GM18498 (cell line): Measurements from ENCODE around the gene TPSB2.
"Not testable (repeated sequence)": the region's sequence is repeated elsewhere in the genome, so short reads cannot be mapped to it uniquely, and the experiment has no call there.

Experiments used
- ATAC-seq: cut with Tn5 transposase; IDR thresholded peaks from one replicate; pipeline ENCODE4 v1.9.1; 2021; ENCODE audit warnings: mild to moderate bottlenecking, moderate library complexity; ENCODE audit not compliant: unreplicated experiment

The TPSB2 gene

DNA sequence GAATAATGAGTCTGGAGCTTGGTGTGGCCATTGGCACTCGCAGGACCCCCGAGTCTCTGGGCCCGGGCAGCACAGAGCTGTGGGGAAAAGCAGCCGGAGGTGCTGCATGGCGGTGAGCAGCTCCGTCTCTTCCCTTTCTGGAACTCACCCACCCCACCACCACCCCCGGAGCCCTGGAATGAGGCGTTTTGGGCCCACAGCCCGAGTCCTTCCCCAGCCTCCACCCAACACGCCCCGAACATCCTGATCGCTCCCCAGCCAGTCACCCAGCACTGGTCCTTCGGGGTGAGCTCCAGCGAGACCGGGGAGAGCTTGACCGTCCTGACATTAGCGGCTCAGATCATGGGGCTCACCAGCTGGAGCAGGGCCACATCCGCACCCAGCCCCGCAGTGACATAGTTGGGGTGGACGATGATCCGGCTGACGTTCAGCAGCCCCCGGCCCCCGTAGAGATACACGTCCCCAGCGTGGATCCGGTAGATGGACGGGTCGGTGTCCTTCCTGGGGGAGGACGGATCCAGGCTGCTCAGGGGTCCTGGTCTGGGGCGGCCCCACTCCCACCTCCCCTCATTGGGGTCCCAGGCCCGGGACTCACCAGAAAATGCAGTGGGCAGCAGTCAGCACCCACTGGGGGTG is 32.3 kb upstream of the TPSB2 start:
- ATAC-seq = no peak

DNA sequence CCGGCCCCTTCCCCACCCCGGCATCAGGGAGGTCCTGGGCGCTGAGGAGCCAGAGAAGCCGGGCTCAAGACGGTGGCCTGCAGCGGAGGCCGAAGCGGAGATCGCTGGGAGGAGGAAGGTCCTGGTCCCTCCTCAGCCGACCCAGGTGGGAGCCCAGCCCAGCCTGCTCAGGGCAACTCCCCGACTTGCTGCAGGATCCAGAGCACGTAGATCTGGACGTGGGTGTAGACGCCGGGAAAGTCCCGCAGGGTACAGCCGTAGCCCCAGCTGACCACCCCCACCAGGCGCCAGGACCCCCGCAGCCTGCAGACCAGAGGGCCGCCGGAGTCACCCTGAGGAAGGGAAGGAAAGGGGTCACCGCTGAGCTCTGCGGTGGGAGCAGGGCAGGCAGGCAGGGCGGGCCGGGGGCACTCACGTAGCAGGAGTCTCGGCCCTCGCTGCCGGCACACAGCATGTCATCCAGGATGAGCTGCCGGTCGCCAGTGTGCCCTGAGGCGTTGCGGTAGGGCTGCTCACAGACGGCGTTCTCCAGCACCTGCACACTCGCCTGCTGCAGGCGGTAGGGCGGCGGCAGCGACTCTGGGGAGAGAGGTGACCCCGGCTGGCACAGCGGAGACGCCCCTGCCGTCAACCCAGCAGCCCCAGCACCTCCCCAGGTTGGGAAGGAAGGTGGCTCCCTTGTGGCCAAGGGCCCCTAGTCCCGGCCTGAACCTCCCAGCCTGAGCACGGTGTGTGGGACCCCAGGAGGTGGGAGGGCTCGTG is 31.3 kb upstream of the TPSB2 start:
- ATAC-seq = no peak

DNA sequence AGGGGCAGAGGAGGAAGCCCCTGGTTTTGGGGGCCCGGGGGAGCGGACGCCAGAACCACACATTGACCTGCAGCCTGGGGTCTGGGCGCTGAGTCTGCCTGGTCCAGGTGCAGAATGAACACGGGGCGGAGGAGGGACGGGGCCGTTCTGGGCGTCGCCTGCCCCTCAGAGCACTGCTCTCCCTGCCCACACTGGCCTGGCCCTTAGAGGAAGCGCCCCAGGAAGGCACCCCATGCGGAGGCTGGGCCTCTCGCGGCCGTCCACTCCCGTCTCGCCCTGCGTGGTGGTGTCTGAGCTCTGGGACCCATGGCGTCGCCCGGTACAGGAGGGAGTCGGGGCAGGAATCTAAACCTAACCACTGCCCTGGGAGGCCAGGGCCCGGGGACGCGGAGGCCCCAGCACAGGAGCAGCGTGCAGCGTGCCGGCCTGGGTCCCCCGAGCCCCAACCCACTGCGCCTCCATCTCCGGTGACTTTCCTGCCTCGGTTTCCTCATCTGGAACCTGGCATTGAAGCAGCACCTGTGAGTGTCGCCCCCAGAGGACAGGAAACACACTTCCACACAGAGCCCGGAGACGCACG is 30.2 kb upstream of the TPSB2 start:
- ATAC-seq = no peak

DNA sequence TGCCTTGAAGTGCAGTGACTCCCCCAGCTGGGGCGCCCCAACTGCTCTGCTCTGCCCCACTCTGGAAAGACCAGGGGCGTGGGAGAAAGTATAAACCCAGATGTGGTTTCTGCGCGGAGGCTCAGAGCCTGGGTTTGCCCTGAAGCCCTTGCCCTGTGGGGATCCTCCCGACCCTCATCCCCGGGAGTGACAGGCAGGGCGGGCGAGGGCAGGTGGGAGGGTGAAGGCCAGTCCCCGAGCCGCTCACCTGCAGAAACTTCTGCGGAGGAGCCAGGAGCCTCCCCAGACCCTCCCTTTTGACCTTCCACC is 29.7 kb upstream of the TPSB2 start:
- ATAC-seq = no peak

DNA sequence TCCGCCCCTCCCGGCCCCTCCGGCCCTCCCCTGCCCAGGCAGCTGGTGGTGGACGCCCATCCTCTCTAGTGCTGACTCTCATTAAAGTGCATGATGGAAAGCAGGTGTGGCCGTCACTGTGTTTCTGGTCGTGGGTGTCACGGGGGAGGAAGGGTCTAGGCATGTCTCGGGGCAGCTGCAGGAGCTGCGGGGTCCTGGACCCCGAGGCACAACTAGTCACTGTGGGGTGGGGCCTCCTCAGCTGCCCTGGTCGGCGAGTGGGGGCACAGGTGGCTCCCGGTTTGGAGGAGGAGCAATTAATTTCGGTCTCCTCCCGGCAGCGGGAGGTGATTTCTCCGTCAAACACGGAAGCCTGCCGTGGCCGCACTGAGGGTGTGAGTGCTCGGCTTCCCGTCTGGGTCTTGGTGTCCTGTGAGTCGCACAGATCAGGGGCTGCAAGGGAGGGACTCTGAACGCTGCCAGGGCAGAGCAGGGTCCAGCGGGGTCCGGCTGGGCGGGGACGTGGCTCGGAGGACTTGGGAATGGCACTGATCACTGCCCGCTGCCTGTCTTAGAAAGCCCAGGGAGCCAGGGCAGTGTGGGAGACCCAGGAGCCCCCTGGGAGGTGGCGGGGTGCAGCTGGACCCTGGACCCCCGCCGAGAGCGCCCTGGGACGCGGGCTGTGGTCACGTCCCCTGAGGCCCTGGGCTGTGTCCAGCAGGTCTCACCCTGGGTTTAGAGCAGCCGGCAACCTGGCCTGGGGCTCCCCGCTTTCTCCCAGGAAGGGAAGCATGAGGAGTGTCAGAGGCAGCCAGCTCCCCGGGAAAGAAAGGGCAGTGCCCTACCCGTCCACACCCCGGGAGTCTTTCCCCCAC is 29.1 kb upstream of the TPSB2 start:
- ATAC-seq = no peak

DNA sequence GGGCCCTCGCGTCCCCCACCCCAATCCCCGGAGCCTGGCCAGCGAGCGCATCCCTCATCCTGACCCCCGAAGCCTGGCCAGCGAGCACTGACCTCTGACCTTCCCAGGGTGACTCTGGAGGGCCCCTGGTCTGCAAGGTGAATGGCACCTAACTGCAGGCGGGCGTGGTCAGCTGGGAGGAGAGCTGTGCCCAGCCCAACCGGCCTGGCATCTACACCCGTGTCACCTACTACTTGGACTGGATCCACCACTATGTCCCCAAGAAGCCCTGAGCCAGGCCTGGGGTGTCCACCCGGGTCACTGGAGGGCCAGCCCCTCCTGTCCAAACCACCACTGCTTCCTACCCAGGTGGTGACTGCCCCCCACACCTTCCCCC is 28.2 kb upstream of the TPSB2 start:
- ATAC-seq = no peak

DNA sequence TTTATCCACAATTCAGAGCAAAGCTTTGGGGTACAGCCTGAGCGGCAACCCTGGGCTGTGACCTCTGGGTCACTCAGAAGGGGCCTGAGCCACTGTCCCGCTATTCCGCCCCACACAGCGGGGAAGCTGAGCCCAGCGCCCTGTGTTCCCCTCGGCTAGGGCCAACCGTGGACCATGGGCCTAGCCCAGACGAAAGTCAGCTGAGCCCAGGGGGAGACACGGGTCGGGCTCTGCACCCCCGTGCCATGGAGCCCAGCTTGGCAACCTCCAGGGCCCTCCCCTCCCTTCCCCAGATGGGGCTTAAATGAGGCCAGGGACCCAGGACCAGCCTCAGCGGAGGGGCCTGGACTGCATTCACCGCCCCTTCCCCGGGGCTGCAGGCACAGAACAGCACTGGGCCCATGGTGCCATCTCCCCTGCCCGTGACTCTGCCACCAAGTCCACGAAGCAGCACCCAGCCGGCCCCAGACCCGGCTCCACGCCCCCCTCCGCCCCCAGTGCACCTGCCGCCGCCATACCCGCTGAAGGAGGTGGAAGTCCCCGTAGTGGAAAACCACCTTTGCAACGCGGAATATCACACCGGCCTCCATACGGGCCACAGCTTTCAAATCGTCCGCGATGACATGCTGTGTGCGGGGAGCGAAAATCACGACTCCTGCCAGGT is 27.7 kb upstream of the TPSB2 start:
- no peak for ATAC-seq

DNA sequence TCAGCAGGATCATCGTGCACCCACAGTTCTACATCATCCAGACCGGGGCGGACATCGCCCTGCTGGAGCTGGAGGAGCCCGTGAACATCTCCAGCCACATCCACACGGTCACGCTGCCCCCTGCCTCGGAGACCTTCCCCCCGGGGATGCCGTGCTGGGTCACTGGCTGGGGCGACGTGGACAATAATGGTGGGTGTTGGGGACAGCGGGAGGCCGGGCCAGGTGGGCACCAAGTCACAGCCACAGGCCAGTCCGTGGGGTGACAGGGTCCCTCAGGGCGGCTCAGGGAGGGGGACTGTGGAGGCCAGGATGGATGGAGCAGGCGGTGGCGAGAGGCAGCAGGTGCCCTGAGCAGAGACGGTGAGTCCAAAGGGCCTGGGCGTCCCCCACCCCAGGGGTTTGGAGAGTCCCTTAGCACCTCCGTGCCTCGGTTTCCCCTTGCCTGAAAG is 26.9 kb upstream of the TPSB2 start:
- ATAC-seq = no peak

DNA sequence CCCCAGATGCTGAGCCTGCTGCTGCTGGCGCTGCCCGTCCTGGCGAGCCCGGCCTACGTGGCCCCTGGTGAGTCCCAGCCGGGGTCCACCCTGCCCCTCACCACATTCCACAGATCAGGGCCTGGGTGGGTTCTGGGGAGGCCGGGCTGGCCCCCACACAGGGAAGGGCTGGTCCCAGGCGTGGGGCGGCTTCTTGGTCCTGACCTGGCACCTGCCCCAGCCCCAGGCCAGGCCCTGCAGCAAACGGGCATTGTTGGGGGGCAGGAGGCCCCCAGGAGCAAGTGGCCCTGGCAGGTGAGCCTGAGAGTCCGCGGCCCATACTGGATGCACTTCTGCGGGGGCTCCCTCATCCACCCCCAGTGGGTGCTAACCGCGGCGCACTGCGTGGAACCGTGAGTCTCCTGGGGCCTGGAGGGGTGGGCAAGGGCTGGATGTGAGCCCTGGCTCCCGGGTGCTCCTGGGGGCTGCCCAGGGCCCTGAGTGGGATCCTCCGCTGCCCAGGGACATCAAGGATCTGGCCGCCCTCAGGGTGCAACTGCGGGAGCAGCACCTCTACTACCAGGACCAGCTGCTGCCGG is 26.4 kb upstream of the TPSB2 start:
- ATAC-seq = not testable (repeated sequence)

DNA sequence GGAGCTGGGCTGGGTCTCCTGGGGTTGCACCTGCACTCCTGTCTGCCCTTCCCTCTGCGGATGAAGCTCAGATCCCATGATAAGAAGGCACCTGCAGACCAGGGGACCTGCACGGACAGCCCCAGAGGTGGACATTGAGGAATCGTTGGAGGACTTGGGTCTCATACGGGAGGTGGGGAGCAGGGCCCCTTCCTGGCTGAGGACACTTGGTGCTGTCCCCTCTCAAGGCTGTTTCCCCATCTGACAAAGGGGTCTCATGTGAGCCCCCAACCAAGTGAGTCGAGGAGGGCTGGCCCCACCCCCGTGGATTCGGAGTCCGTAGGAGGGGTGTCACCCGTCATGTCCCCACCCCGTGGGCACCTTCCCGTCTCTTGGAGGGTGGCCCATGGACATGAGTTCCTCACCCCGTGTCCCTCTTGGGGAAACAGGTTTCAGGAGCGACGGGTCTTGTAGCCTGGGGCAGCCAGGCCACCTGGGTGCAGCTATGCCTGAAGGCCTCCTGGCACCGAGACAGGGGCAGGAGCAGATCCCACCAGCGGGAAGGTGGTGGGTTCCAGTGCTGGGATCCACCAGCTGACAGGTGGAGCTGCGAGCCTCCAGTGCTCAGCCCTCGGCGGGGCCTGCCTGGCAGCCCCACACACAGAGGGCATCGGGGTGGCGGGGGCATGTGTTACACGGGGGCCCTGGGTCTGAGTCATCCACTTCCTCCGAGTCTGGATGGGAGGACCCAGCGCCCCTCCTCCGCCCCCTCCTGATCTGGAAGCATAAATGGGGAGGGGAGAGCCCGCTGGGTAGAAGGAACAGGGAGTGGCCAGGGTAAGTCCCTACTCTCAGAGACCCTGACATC is 25.5 kb upstream of the TPSB2 start, which contains the start of gene TPSD1:
Gene TPSD1 (plus strand): TSS at position 794 of the 847 bp plus-strand sequence. CDS start 212 bp downstream, outside the sequence.
- not testable (repeated sequence) for ATAC-seq

DNA sequence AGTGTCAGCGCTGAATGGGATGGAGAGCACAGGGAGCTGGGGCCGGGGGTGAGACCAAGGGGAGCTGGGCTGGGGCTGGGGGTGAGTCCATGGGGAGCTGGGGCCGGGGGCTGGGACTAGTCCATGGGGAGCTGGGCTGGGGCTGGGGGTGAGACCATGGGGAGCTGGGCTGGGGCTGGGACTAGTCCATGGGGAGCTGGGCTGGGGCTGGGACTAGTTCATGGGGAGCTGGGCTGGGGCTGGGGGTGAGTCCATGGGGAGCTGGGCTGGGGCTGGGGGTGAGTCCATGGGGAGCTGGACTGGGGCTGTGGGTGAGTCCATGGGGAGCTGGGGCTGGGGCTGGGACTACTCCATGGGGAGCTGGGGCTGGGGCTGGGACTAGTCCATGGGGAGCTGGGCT is 24.8 kb upstream of the TPSB2 start:
- not testable (repeated sequence) for ATAC-seq

DNA sequence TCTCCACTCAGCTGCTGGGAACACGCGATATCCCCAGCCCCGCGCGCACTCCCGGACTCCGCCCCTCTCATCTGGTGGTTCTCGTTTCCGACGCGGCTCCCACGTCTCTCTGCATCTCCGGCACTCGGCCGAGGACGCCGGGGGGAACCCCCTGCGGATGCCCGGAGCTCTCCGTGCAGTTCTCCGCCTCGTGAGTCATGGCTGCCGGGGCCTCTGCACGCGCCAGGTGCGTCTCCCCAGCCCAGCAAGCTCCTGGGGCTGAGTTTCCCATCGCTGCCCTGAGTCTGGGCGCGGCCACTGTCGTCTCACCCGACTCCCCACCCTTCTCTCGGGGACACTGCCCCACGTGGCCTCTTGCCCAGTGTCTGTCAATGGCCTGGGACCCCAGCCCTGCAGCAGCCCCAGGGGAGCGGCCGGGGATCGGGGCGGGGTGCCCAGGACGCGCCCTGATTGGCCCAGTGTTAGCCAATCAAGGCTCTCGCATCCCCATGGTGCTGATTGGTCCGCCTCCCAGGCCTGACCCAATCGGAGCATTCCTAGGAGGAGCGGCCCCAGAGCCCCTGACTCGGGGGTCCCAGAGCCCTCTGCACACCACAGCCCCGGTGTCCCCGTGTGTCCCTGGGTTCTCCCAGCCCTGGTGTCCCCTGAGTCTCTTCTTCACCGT is 23.8 kb upstream of the TPSB2 start:
- ATAC-seq = not testable (repeated sequence)

DNA sequence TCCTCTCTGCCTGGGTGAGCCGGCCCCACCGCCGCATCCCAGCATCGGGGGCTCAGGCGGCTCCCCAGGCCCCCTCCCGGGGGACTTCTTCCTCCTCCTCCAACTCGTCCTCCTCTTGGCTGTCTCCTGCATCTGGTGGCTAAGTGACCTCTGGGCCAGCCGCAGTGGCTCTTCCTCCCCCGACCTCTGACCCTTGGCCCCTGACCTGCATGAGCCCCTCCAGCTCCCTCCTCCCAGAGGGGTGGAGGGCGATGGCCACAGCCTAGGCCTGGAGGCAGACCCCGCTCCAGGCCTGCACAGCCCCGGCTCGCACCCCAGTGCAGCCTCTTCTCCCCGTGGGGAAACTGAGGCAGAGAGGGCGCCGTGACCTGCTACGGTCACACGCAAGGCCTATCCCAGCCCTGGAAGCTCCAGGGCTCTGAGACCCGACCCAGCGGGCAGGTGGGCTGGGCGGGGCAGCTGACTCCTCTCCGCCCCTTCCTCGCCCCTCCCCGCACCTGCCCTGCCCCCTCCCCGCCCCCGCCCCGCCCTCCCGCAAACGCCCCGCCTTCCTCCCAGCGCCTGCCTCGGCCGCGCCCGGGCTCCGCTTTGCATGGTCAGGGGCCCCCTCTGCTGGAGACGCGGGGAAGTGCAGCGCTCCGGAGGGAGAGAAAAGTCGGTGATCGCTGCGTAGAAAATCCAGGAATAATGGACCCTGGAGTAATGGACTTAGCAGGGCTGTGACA is 19.2 kb upstream of the TPSB2 start:
- ATAC-seq = not testable (repeated sequence)

DNA sequence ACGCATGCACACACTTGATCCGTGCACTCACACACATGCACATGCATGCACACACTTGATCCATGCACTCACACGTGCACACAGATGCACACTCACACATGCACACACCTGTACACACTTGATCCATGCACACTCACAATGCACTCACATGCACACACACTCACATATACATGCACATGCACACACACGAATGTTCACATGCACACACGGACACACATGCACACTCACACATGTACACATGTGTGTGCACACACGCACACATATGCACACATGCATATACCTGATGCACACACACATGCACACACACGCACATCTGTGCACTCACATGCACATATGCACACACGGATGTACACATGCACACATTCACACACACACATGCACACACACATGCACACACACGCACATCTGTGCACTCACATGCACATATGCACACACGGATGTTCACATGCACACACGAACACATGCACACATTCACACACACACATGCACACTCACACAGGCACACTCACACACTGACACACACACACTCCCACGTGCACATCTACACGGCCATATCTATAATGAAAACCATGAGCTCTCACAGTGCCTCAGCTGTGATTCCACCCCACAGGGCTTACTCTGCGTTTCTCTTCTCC is 18.0 kb upstream of the TPSB2 start:
- not testable (repeated sequence) for ATAC-seq

DNA sequence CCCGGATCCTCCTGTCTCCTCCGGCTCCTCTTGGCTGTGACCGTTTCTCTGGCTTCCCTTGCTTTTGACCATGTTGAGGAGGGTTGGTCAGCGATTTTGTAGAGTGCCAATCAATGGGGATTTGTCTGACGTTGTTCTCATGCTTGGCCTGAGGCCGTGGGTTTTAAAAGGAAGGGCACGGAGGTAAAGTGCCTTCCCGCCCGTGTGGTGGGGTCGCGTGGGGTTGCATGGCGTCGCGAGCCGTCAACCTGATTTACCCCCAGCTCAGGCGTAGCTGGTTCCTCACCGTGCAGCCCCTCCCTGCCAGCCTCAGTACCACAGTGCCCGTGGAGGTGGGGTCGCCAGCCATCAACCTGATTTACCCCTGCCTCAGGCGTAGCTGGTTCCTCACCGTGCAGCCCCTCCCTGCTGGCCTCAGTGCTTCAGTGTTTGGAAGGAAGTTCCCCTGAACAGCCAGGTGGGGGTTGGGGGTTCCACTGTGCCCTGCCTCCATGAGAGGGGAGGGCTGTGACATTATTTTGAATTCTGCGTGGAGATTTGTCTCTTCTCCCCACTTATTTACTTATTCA is 15.6 kb upstream of the TPSB2 start:
- ATAC-seq = no peak

DNA sequence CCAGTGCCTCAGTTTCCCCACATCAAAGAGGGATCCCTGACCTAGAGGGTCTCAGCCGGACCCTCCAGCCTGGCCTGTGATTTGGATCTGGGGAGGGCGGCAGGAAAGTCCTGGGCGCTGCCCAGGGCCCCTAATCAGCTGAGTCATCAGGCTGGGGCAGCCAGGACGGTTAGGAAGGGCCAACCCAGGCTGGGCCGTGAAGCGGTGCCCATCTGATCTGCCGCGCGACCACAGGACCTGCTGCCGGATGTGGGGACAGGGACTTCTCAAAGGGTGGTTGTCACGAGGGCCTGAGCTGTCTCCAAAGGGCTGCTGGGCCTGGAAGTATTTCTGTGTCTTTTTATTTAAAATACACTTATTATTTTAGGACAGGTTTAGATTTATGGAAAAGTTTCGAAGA is 14.9 kb upstream of the TPSB2 start:
- no peak for ATAC-seq
